A549 (cell line): ENCODE results near the gene ARAP3. TPM values are rescaled to one million over a fixed set of nuclear protein-coding genes. Genes with fewer than 3 reads are reported as not detected.

Experiments used
- ATAC-seq, 2 experiments: fragments of 200-7000 bp in 1 of 2; fragments of >200 bp in 1 of 2; cut with Nextera tagmentation in 1 of 2; cut with Tn5 transposase in 1 of 2; 3 replicates each; pipeline versions ENCODE4 v1.8.0 to v1.9.1; 2018 to 2020; ENCODE audit warnings: mild to moderate bottlenecking in 1 of 2, moderate library complexity in 1 of 2
- CTCF ChIA-PET: fragments of 300-600 bp; sonication (Branson Sonifier 250); formaldehyde crosslinking; extraction: SDS; loops from one replicate; lab custom pipeline; 2021; ENCODE audit warnings: antibody characterized with exemption, inconsistent platforms; lab: Yijun Ruan, JAX
- POLR2A ChIA-PET: fragments of 350-600 bp; formaldehyde crosslinking; extraction: SDS; loops from one replicate; lab custom pipeline; 2021; ENCODE audit warnings: antibody characterized with exemption, inconsistent platforms; lab: Yijun Ruan, JAX
- DNase-seq, 2 experiments: peaks; one replicate each; pipeline versions ENCODE4 v3.0.0 to v3.0.0-alpha.2; 2011 to 2016; ENCODE audit warnings: low read depth in 1 of 2, low spot score in 1 of 2
- FAIRE-seq: peaks from 2 replicates; lab custom pipeline; 2011; peaks lifted over from hg19 to GRCh38; lab: Jason Lieb, UNC
- H3K27ac ChIP-seq, 2 experiments: fragments of >200 bp; sonication (Bioruptor Twin); formaldehyde crosslinking; 3 replicates each; pipeline ENCODE4 v1.5.1; 2016 to 2017
- H3K4me1 ChIP-seq: fragments of >200 bp; sonication (Bioruptor Twin); formaldehyde crosslinking; 3 replicates; pipeline ENCODE4 v1.6.1; 2016
- H3K4me2 ChIP-seq: fragments of >200 bp; sonication (Bioruptor Twin); formaldehyde crosslinking; 3 replicates; pipeline ENCODE4 v1.6.1; 2016
- H3K4me3 ChIP-seq: fragments of >200 bp; sonication (Bioruptor Twin); formaldehyde crosslinking; 3 replicates; pipeline ENCODE4 v1.5.1; 2016
- H3K9me3 ChIP-seq: fragments of >200 bp; sonication (Bioruptor Twin); formaldehyde crosslinking; 3 replicates; pipeline ENCODE4 v1.6.1; 2016
- ATOH8 ChIP-seq: fragments of 250-450 bp; sonication (Bioruptor Pico); IDR thresholded peaks from 2 replicates; pipeline ENCODE4 v1.5.0; 2020; ENCODE audit warnings: low read depth, mild to moderate bottlenecking, moderate library complexity
- CHD2 ChIP-seq: fragments of 150-350 bp; IDR thresholded peaks from 2 replicates; pipeline ENCODE4 v1.6.1; 2014; ENCODE audit warnings: low read length; ENCODE audit not compliant: partially characterized antibody
- ELK1 ChIP-seq: fragments of 150-350 bp; IDR thresholded peaks from 2 replicates; pipeline ENCODE4 v1.6.1; 2014; ENCODE audit warnings: low read depth, mild to moderate bottlenecking, low read length
- EP300 ChIP-seq, 2 experiments: fragments of >200 bp; sonication (Bioruptor Twin); formaldehyde crosslinking; IDR thresholded peaks; 2 replicates in 1 of 2; 3 replicates in 1 of 2; pipeline ENCODE4 v1.6.1; 2016 to 2017
- FOSB ChIP-seq: fragments of 250-450 bp; sonication (Bioruptor Pico); IDR thresholded peaks from 2 replicates; pipeline ENCODE4 v1.5.0; 2020; ENCODE audit warnings: mild to moderate bottlenecking, moderate library complexity
- FOSL2 ChIP-seq, 2 experiments: fragments of 450-650 bp in 1 of 2; fragments of >200 bp in 1 of 2; sonication (Bioruptor Twin) in 1 of 2; formaldehyde crosslinking; IDR thresholded peaks; 2 replicates each; pipeline versions ENCODE4 v1.5.0 to v1.6.1; 2016 to 2020; ENCODE audit warnings: mild to moderate bottlenecking in 1 of 2, moderate library complexity in 1 of 2
- FOXS1 ChIP-seq: fragments of 250-450 bp; sonication (Bioruptor Pico); IDR thresholded peaks from 2 replicates; pipeline ENCODE4 v1.5.0; 2020; ENCODE audit warnings: mild to moderate bottlenecking, moderate library complexity
- GATA3 ChIP-seq: IDR thresholded peaks from 2 replicates; pipeline ENCODE4 v1.6.1; 2012; ENCODE audit warnings: borderline replicate concordance
- HDAC2 ChIP-seq: fragments of 200-600 bp; sonication (generic); IDR thresholded peaks from 2 replicates; pipeline ENCODE4 v1.6.1; 2016
- HEYL ChIP-seq: fragments of 250-450 bp; sonication (Bioruptor Pico); IDR thresholded peaks from 2 replicates; pipeline ENCODE4 v1.8.0; 2021; ENCODE audit warnings: mild to moderate bottlenecking, moderate library complexity
- JUN ChIP-seq, 2 experiments: fragments of >200 bp; sonication (Bioruptor Twin); formaldehyde crosslinking; IDR thresholded peaks; 2 replicates in 1 of 2; 3 replicates in 1 of 2; pipeline ENCODE4 v1.6.1; 2016 to 2017
- KDM5A ChIP-seq: fragments of 200-600 bp; sonication (generic); IDR thresholded peaks from 2 replicates; pipeline ENCODE4 v1.6.1; 2016; ENCODE audit warnings: antibody characterized with exemption, mild to moderate bottlenecking
- MAZ ChIP-seq: fragments of 150-350 bp; IDR thresholded peaks from 2 replicates; pipeline ENCODE4 v1.6.1; 2014; ENCODE audit warnings: antibody characterized with exemption, low read depth, low read length, borderline replicate concordance
- MYC ChIP-seq: IDR thresholded peaks from 2 replicates; pipeline ENCODE4 v1.6.1; 2012; ENCODE audit warnings: mild to moderate bottlenecking, inconsistent platforms, low read length, improper control_type of control experiment, borderline replicate concordance
- NFE2L2 ChIP-seq: fragments of 150-350 bp; conservative IDR thresholded peaks from 2 replicates; pipeline ENCODE4 v1.6.1; 2014; ENCODE audit warnings: low read length
- PHF8 ChIP-seq: fragments of 200-600 bp; sonication (generic); IDR thresholded peaks from 2 replicates; pipeline ENCODE4 v1.6.1; 2016; ENCODE audit warnings: low read depth, mild to moderate bottlenecking, antibody characterized with exemption, moderate library complexity, borderline replicate concordance
- POLR2A ChIP-seq: IDR thresholded peaks from 2 replicates; pipeline ENCODE4 v1.6.1; 2012; ENCODE audit warnings: mild to moderate bottlenecking, low read length
- RARB ChIP-seq: fragments of 250-450 bp; sonication (Bioruptor Pico); IDR thresholded peaks from 2 replicates; pipeline ENCODE4 v1.8.0; 2021; ENCODE audit warnings: mild to moderate bottlenecking, moderate library complexity
- REST ChIP-seq: fragments of 200-600 bp; sonication (generic); IDR thresholded peaks from 2 replicates; pipeline ENCODE4 v1.6.1; 2016; ENCODE audit warnings: antibody characterized with exemption, mild to moderate bottlenecking, moderate library complexity
- SREBF2 ChIP-seq: fragments of 450-650 bp; IDR thresholded peaks from 2 replicates; pipeline ENCODE4 v1.6.1; 2014; ENCODE audit warnings: mild to moderate bottlenecking, moderate library complexity
- USF2 ChIP-seq: fragments of 450-650 bp; IDR thresholded peaks from 2 replicates; pipeline ENCODE4 v1.6.1; 2014; ENCODE audit warnings: antibody characterized with exemption
- ZSCAN20 ChIP-seq: fragments of 250-450 bp; sonication (Bioruptor Pico); IDR thresholded peaks from 2 replicates; pipeline ENCODE4 v1.8.0; 2022; ENCODE audit warnings: mild to moderate bottlenecking, moderate library complexity
- WGBS: methylation state at CpG from one replicate; pipeline ENCODE4 v1.1.6; 2017; ENCODE audit errors: missing lambda C conversion rate; 5-methylcytosine and 5-hydroxymethylcytosine counted together
- polyA plus RNA-seq, 4 experiments: library from polyadenylated mRNA; depleted of rRNA in 3 of 4; stranded (reverse); fragments of >200 nt; fragmentation: RNase III in 1 of 4; extraction: RNeasy Plus Mini Kit Qiagen cat#74134 plus additional on column Dnase treatment in 1 of 4; gene quantifications; 2 replicates in 3 of 4; 3 replicates in 1 of 4; pipeline ENCODE4 v1.2.3, GENCODE V29; 2011 to 2017
- TF ChIP-seq, protein P1 (sequence below): IDR thresholded peaks from 2 replicates; pipeline ENCODE4 v1.6.1; 2012
- TF ChIP-seq, protein P2 (sequence below): IDR thresholded peaks from 2 replicates; pipeline ENCODE4 v1.6.1; 2012
- TF ChIP-seq, protein P3 (sequence below): IDR thresholded peaks from 2 replicates; pipeline ENCODE4 v1.6.1; 2012; ENCODE audit warnings: low read depth, borderline replicate concordance

ARAP3 gene
- polyA plus RNA-seq, 2 of the 4 experiments (the other 2 are of a cell fraction) = 3.0 to 6.6 TPM

DNA sequence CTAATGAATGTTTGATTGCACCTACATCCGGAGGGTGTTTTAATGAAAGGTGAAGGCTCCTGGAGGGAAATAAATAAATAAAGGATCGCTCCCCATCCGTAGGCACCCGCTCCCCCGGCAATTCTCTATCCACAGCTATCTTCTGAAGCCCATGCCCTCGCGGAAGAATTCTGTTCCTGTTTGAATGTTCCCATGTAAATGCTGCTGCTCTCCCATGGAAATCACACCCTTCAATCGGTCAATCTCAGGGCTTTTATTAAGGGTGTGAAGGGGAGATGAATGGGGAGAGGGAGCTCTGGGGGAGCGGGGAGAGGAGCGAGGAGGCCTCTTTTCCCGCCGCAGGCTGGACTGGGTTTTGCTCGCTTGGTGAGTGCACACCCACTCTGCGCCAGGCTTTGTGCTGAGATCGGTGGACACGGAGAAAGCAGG, 21.1 kb upstream of the ARAP3 start:
- no peak overlapping the region for H3K27ac ChIP-seq
- DNase-seq = no peak
- 86% methylated on average over 16 of the region's 16 CpGs for WGBS
- H3K9me3 ChIP-seq = no peaks in the 10 kb centered on the region
- TF ChIP-seq, protein P1, sequence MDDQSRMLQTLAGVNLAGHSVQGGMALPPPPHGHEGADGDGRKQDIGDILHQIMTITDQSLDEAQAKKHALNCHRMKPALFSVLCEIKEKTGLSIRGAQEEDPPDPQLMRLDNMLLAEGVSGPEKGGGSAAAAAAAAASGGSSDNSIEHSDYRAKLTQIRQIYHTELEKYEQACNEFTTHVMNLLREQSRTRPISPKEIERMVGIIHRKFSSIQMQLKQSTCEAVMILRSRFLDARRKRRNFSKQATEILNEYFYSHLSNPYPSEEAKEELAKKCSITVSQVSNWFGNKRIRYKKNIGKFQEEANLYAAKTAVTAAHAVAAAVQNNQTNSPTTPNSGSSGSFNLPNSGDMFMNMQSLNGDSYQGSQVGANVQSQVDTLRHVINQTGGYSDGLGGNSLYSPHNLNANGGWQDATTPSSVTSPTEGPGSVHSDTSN = no peak
- TF ChIP-seq USF2 (no peak), ATOH8 (no peak), HDAC2 (no peak), JUN (IDR thresholded peaks at IDR 0.05) (no peak), POLR2A (no peak), PHF8 (no peak), FOSL2 (IDR thresholded peaks at IDR 0.05) (no peak), FOSL2 (CRISPR knock-in tag; IDR thresholded peaks at IDR 0.05) (no peak), MYC (no peak), SREBF2 (no peak), HEYL (CRISPR knock-in tag) (no peak)
- TF ChIP-seq, all 56 proteins: peak for 0
- FAIRE-seq = no peak
- Histone ChIP-seq H3K4me2 (no peak overlapping the region), H3K4me1 (0 out of 3 replicates have a peak, but pooled peaks cover 4% of the 10 kb centered on the region), H3K4me3 (no peak overlapping the region)
- POLR2A ChIA-PET = no interaction called here
- ATAC-seq = no peak
- CTCF ChIA-PET = interaction anchor here (0.6 to 16.8 kb wide), 36 partner anchors 8 to 309 kb away, joined by 3 to 424 read pairs (median 5); partner anchors contain the start of genes PCDH1, PCDH12 and RNF14

- H3K9me3 ChIP-seq = no peaks in the 10 kb centered on the region
- 0 out of 3 replicates have a peak, but pooled peaks cover 4% of the 10 kb centered on the region for H3K4me1 ChIP-seq
- H3K27ac ChIP-seq = no peak overlapping the region
- H3K4me2 ChIP-seq = peak overlapping the region; percentile 94
- 55% methylated on average over 16 of the region's 16 CpGs for WGBS
- no peak for FAIRE-seq
- TF ChIP-seq NFE2L2 = no peak
- no peak for TF ChIP-seq KDM5A
- TF ChIP-seq REST = no peak
- TF ChIP-seq, protein P2, sequence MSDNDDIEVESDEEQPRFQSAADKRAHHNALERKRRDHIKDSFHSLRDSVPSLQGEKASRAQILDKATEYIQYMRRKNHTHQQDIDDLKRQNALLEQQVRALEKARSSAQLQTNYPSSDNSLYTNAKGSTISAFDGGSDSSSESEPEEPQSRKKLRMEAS = no peak
- no peak for TF ChIP-seq FOXS1 (CRISPR knock-in tag)
- TF ChIP-seq EP300 (IDR thresholded peaks at IDR 0.05) = no peak
- TF ChIP-seq ZSCAN20 = no peak
- no peak for TF ChIP-seq MAZ
- TF ChIP-seq ELK1 = no peak
- TF ChIP-seq RARB (CRISPR knock-in tag) = no peak
- TF ChIP-seq, protein P3, sequence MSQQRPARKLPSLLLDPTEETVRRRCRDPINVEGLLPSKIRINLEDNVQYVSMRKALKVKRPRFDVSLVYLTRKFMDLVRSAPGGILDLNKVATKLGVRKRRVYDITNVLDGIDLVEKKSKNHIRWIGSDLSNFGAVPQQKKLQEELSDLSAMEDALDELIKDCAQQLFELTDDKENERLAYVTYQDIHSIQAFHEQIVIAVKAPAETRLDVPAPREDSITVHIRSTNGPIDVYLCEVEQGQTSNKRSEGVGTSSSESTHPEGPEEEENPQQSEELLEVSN = no peak
- no peak for TF ChIP-seq USF2
- TF ChIP-seq CHD2 = no peak
- TF ChIP-seq GATA3 = no peak
- TF ChIP-seq FOSB (CRISPR knock-in tag) = no peak
- no peak for TF ChIP-seq POLR2A
- no peak for DNase-seq
- POLR2A ChIA-PET = no interaction called here
- H3K4me3 ChIP-seq = peak overlapping the region; percentile 39; the same call in 1 of the 3 replicates
- ATAC-seq = peak; percentile 17 to 52; a peak in 3 of 6 replicates
- CTCF ChIA-PET = interaction anchor here (0.6 to 16.8 kb wide), 52 partner anchors 8 to 278 kb away, joined by 3 to 424 read pairs (median 4); partner anchors contain the start of genes PCDH1, PCDH12 and RNF14
These were observed 19.5 kb upstream of the ARAP3 start for GRCh38 chr5:141701360-141702119.
